ENCODE data around the gene BRD2.

GRCh38 chr6:32974016-32974333, 5.6 kb downstream of the BRD2 start:
- TF ChIP-seq CTCF (IDR thresholded peaks at IDR 0.05) (no peak), EZH2 (IDR thresholded peaks at IDR 0.05; ENCODE audit: borderline replicate concordance, insufficient read depth, low read depth, low read length, poor library complexity, severe bottlenecking) (no peak)

Data from B cell (primary cell).